Measurements from ENCODE around the gene TWIST1.

Gene TWIST1

DNA sequence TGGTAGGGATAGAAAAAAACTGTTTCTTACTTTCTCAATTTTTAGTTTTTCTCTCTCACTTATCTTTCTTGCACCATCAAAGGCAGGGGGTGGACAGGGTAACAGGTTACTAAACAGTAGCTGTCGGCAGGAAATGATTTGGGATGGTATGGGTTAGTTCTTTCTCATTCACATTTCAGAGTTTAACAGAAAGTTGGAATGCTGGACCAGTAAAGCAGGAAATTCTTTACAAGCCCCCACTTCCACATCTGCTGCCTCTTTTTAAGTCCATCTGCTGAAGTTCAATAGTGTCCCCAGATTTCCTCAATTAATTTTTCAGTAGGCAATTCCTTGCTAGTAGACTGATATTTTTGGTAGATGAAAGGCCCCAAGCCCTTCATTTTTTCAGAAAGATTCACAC lies 23.3 kb downstream of the TWIST1 start:
- DNase-seq: no peak

DNA sequence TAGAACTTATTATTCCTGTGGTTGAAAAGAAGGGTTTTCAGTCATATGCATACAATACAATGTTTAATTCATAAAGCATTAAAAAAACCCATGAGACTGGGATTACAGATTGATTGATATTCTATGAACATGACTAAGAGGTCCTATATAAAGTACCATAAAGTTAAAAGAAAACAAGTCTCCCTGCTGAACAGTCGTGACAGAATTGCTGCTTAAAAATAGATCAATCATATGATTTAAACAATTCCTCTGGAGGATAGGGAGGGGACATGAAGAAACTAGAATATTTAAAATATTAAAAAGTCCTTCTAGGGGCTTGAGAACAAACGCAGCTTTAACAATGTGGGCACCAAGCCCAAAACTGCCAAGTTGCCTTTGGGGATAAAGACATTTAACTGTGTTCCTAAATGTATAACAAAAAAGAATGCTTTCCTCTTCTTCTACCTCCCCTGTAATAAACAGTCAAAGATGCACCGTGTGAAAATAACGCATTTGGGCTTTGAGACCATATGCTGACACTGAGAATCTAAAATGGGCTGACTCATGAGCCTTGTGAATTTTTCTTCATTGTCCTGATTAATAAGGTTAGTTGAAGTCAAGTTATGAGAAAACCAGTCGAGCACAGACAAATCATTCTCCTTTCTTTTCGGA lies 25.8 kb downstream of the TWIST1 start:
- DNase-seq: no peak

DNA sequence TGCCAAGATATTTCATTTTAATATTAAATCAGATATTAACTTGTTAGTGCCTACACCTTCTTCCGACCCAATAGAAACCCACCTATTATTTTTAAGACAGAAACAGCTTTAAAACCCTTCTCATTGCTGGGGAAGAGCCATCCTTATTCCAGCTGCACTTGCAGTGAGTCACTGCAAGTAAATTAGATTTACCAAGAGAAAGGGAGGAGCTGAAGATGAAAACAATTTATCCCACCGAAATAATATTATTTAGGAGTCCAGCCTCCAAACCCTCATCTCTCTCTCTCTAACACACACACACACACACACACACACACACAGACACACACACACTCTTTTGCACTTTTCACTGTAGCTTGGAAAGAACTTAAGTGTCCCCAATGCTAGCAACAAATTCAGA lies 26.9 kb downstream of the TWIST1 start:
- no peak for DNase-seq

DNA sequence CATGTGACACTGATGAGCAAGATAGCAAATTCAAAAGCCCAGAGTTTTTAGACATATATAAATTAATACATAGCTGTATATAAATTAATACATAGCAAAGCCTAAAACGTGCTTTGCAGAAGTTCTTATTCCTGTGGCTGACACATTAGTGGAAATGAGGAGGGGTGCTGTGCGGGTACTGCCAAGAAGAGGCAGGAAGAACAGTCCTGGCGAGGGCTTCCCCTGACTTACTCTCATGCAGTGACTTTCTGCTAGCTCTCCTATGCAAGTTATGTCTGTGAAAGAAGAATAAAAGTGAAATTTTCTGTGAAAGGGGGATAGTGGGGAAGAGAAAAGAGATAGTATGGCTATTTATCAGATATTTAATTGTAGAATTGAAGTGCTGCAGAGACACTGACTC lies 27.6 kb downstream of the TWIST1 start:
- DNase-seq: no peak

DNA sequence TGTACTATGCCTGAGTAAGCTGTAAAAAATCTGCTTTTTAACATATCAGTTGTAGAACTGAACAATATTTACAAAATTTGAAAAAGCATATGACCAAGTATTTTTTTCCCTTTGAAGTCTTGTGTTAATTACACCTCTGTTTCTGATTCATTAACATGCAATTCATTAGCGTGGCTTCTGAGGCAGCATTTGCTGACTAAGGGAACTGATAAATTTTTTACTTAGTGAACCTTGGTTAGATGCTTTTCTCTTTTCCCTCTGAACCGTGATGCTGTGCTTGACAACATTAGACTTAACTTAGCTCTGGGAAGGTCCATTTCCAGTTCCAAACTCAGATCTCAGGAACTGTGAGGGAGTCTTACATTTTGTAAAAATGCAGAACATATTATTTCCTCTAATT lies 28.1 kb downstream of the TWIST1 start:
- DNase-seq: no peak

DNA sequence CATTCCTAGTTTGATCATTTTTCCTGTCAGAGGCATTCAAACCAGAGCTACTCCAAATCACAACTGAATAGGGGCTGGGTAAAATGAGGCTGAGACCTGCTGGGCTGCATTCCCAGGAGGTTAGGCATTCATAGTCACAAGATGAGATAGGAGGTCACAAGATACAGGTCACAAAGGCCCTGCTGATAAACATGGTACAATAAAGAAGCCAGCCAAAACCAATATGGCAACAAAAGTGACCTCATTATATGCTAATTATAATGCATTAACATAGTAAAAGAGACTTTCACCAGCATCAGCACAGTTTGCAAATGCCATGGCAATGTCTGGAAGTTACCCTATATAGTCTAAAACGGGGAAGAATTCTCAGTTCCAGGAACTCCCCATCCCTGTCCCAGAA lies 37.3 kb downstream of the TWIST1 start:
- no peak for DNase-seq

DNA sequence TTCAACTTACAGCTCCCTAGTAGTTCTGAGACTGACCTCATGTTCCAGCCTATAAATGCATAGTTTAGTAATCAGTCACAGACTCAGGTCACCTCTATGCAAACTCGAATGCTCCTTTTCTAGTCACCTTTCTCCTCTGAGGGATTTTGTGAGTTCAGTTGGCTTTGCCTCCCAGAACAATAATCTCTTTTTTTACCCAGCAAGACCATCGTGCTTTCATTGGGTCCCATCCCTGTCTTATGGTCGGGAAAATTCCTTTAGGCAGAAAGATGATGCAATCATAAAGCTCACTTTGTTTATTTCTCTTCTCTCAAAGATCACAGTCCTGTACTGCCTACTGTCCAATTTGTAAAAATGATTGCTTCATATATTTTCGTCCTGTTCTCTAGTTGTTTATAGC lies 38.4 kb downstream of the TWIST1 start:
- DNase-seq: no peak

DNA sequence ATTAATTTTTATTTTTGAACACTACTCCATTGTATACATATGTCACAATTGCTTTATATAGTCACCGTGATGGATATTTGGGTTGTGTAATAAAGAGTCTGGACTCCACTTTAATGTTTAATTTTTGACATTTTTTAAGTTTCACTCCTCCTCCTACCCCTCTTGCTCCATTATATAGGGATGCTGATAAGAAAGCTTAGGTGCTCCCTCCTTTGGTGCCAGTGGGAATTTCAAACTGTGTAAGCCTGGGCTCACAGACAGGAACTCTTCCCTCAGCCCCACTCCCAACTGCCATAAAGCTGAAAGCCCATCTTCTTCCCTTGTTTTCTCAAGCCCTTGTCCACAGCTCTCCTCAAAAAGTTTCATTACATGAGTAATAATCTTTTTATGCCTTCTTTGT lies 47.6 kb downstream of the TWIST1 start:
- no peak for DNase-seq

DNA sequence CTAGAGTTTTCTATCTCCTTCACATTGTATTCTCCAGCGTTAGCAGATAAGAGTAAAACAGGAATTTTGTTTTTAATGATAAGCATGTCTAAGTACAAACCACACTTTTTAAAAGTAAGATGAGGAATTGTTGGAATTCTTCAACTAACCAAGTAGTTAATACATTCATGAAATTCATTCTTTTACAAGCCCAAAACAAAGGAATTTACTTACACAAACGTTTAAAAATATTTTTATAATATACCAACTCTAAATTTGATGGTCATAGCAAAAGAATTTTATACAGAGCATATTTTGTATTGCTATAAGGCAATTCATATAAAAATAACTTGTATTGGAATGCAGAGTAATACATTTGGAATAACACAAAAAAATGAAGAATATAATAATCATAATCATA lies 51.3 kb downstream of the TWIST1 start:
- no peak for DNase-seq
